Astrocyte (in vitro differentiated cells and primary cell): ENCODE data around the gene IL17B.

ENCODE experiments used
- CTCF ChIP-seq: IDR thresholded peaks from 2 replicates; pipeline ENCODE4 v1.5.1; 2011; ENCODE audit warnings: low read depth, mild to moderate bottlenecking, inconsistent platforms, low read length, moderate library complexity; ENCODE audit not compliant: insufficient read depth
- EZH2 ChIP-seq: IDR thresholded peaks from 2 replicates; pipeline ENCODE4 v1.6.1; 2012; ENCODE audit warnings: mild to moderate bottlenecking, low read length, inconsistent platforms; ENCODE audit not compliant: insufficient read depth

GRCh38 chr5:149412783-149413476 lies 33.8 kb upstream of the IL17B start:
- no peak for TF ChIP-seq CTCF
- TF ChIP-seq EZH2 = no peak
